HCT116 (cell line): Measurements from ENCODE around the gene CETN2. TPM values are rescaled to one million over a fixed set of nuclear protein-coding genes. Genes with fewer than 3 reads are reported as not detected.

Source experiments
- ATAC-seq: fragments of 200-7000 bp; cut with Tn5 transposase; 2 replicates; pipeline ENCODE4 v1.9.1; 2020; ENCODE audit warnings: mild to moderate bottlenecking, moderate library complexity
- BruUV-seq: library from RNA; stranded (reverse); fragments of 400-500 nt; replicated peaks from 2 replicates; lab custom pipeline; 2021; lab: Mats Ljungman, UMichigan
- CTCF ChIA-PET: fragments of 300-600 bp; sonication (Branson Sonifier 250); formaldehyde crosslinking; loops from one replicate; lab custom pipeline; 2021; ENCODE audit warnings: antibody characterized with exemption; lab: Charles Lee
- POLR2A ChIA-PET: fragments of 300-600, 350-600 bp; sonication (Branson Sonifier 250); formaldehyde crosslinking; loops from one replicate; lab custom pipeline; 2021; ENCODE audit warnings: antibody characterized with exemption; lab: Charles Lee
- RAD21 ChIA-PET, 2 experiments: fragments of 300-600 bp; sonication (Branson Sonifier 250); formaldehyde crosslinking; loops; one replicate each; lab custom pipeline; 2023; ENCODE audit warnings: low total read pairs in 2 of 2; ENCODE audit not compliant: uncharacterized antibody in 2 of 2, unreplicated experiment in 2 of 2, low non-redundant PET in 1 of 2; lab: Charles Lee
- DNase-seq: peaks from one replicate; pipeline ENCODE4 v3.0.0-alpha.2; 2010; ENCODE audit warnings: low read depth, low spot score
- H2AFZ ChIP-seq: fragments of 200-600 bp; shearing (Covaris generic), sonication (generic); 2 replicates; pipeline ENCODE4 v1.6.1; 2017; ENCODE audit warnings: low read depth, mixed run types, mixed read lengths, antibody characterized with exemption, low read length; ENCODE audit not compliant: poor library complexity, severe bottlenecking
- H3K27ac ChIP-seq: 2 replicates; pipeline ENCODE4 v1.5.1; 2012; ENCODE audit warnings: low read depth, low read length
- H3K27me3 ChIP-seq: fragments of 200-600 bp; sonication (generic); 2 replicates; pipeline ENCODE4 v1.6.1; 2016; ENCODE audit warnings: mixed run types, low read length, mixed read lengths; ENCODE audit not compliant: insufficient read depth
- H3K36me3 ChIP-seq, 2 experiments: fragments of 200-500 bp in 1 of 2; fragments of 200-600 bp in 1 of 2; sonication (Bioruptor generic) in 1 of 2; sonication (generic) in 1 of 2; 2 replicates each; pipeline versions ENCODE4 v1.5.1 to v1.6.1; 2014 to 2016; ENCODE audit warnings: low read length in 2 of 2, inconsistent platforms in 1 of 2, mixed read lengths in 1 of 2, mixed run types in 1 of 2; ENCODE audit not compliant: insufficient read depth in 2 of 2, control insufficient read depth in 1 of 2
- H3K4me1 ChIP-seq, 2 experiments: fragments of 200-600 bp in 1 of 2; sonication (generic) in 1 of 2; 2 replicates each; pipeline versions ENCODE4 v1.5.1 to v1.6.1; 2012 to 2017; ENCODE audit warnings: low read length in 2 of 2, inconsistent platforms in 1 of 2, mild to moderate bottlenecking in 1 of 2, mixed read lengths in 1 of 2, mixed run types in 1 of 2, moderate library complexity in 1 of 2; ENCODE audit not compliant: insufficient read depth in 2 of 2, control insufficient read depth in 1 of 2
- H3K4me2 ChIP-seq: fragments of 200-600 bp; sonication (generic); 2 replicates; pipeline ENCODE4 v1.6.1; 2017; ENCODE audit warnings: mixed run types, low read length, mixed read lengths
- H3K4me3 ChIP-seq, 2 experiments: fragments of 200-600 bp in 1 of 2; sonication (generic) in 1 of 2; replicated peaks in 1 of 2; 2 replicates each; pipeline ENCODE4 v1.5.1; 2011 to 2016; ENCODE audit warnings: low read length in 2 of 2, control low read depth in 1 of 2, low read depth in 1 of 2, mild to moderate bottlenecking in 1 of 2, mixed read lengths in 1 of 2, mixed run types in 1 of 2
- H3K79me2 ChIP-seq: fragments of 200-600 bp; sonication (generic); 2 replicates; pipeline ENCODE4 v1.6.1; 2017; ENCODE audit warnings: mild to moderate bottlenecking, mixed run types, low read length, moderate library complexity, mixed read lengths; ENCODE audit not compliant: insufficient read depth
- H3K9ac ChIP-seq: fragments of 200-600 bp; sonication (generic); 2 replicates; pipeline ENCODE4 v1.6.1; 2016; ENCODE audit warnings: low read length, mixed read lengths
- H3K9me2 ChIP-seq: fragments of 200-600 bp; sonication (generic), shearing (Covaris generic); 2 replicates; pipeline ENCODE4 v1.6.1; 2017; ENCODE audit warnings: mixed run types, mild to moderate bottlenecking, moderate library complexity; ENCODE audit not compliant: insufficient read depth
- H3K9me3 ChIP-seq, 2 experiments: fragments of 200-500 bp in 1 of 2; fragments of 200-600 bp in 1 of 2; sonication (Bioruptor generic) in 1 of 2; sonication (generic) in 1 of 2; 2 replicates each; pipeline ENCODE4 v1.6.1; 2014 to 2017; ENCODE audit warnings: low read length in 2 of 2, mixed read lengths in 2 of 2, inconsistent platforms in 1 of 2, low read depth in 1 of 2, mild to moderate bottlenecking in 1 of 2, mixed run types in 1 of 2, moderate library complexity in 1 of 2; ENCODE audit not compliant: control insufficient read depth in 1 of 2, insufficient read depth in 1 of 2
- H4K20me1 ChIP-seq: fragments of 200-600 bp; sonication (generic), shearing (Covaris generic); 2 replicates; pipeline ENCODE4 v1.6.1; 2017; ENCODE audit warnings: mixed run types, mild to moderate bottlenecking, moderate library complexity; ENCODE audit not compliant: insufficient read depth
- ATF3 ChIP-seq: IDR thresholded peaks from 2 replicates; pipeline ENCODE4 v1.6.1; 2012
- EGR1 ChIP-seq: IDR thresholded peaks from 2 replicates; pipeline ENCODE4 v1.6.1; 2012; ENCODE audit warnings: low read depth
- ELF1 ChIP-seq: IDR thresholded peaks from 2 replicates; pipeline ENCODE4 v1.6.1; 2012; ENCODE audit warnings: low read depth, borderline replicate concordance
- EZH2 ChIP-seq: fragments of 200-600 bp; sonication (generic); IDR thresholded peaks from 2 replicates; pipeline ENCODE4 v1.6.1; 2017; ENCODE audit warnings: antibody characterized with exemption, mixed run types
- JUND ChIP-seq: IDR thresholded peaks from 2 replicates; pipeline ENCODE4 v1.6.1; 2012
- MAX ChIP-seq: IDR thresholded peaks from 2 replicates; pipeline ENCODE4 v1.6.1; 2012
- RAD21 ChIP-seq: IDR thresholded peaks from 2 replicates; pipeline ENCODE4 v1.6.1; 2012; ENCODE audit warnings: low read depth, mild to moderate bottlenecking
- SIN3A ChIP-seq: IDR thresholded peaks from 2 replicates; pipeline ENCODE4 v1.6.1; 2012; ENCODE audit warnings: low read depth
- SRF ChIP-seq: IDR thresholded peaks from 2 replicates; pipeline ENCODE4 v1.6.1; 2012; ENCODE audit warnings: low read depth
- YY1 ChIP-seq: IDR thresholded peaks from 2 replicates; pipeline ENCODE4 v1.6.1; 2011; ENCODE audit warnings: low read length, low read depth, moderate library complexity, mild to moderate bottlenecking; ENCODE audit not compliant: insufficient replicate concordance; ENCODE audit errors: extremely low read depth
- ZBTB33 ChIP-seq: IDR thresholded peaks from 2 replicates; pipeline ENCODE4 v1.6.1; 2011; ENCODE audit warnings: mild to moderate bottlenecking, low read length, moderate library complexity; ENCODE audit not compliant: insufficient replicate concordance; ENCODE audit errors: extremely low read depth
- ZNF274 ChIP-seq: fragments of 200-500 bp; sonication (Bioruptor generic); IDR thresholded peaks from 2 replicates; pipeline ENCODE4 v1.6.1; 2014; ENCODE audit warnings: mild to moderate bottlenecking, low read depth, low read length, inconsistent platforms
- intact Hi-C: fragments of 100-400 bp; cut with micrococcal nuclease; formaldehyde crosslinking; loops from 2 replicates; pipeline ENCODE4 v1.10.0; 2022
- total RNA-seq: library from RNA; stranded (reverse); gene quantifications from one replicate; pipeline ENCODE4 v1.2.1, GENCODE V29; 2021; ENCODE audit not compliant: unreplicated experiment

CETN2 gene
- total RNA-seq, 1 experiment from 2014 or later = 20.9 TPM

- no peak for ATAC-seq
Measured at GRCh38 chrX:152844256-152844655, 13.7 kb upstream of the CETN2 start.

More at GRCh38 chrX:152844256-152844655, 13.7 kb upstream of the CETN2 start:
- H3K27me3 ChIP-seq = no peaks in the 10 kb centered on the region
- H3K4me1 ChIP-seq = no peaks in the 10 kb centered on the region
- no peak for DNase-seq
- H4K20me1 ChIP-seq = no peaks in the 10 kb centered on the region
- H3K4me2 ChIP-seq = no peak overlapping the region
- CTCF ChIA-PET = no interaction called here
- POLR2A ChIA-PET = no interaction called here
- no peak overlapping the region for H3K4me3 ChIP-seq
- H3K79me2 ChIP-seq = 0 out of 2 replicates have a peak, but pooled peaks cover 9% of the 10 kb centered on the region
- no peaks in the 10 kb centered on the region for H3K9me3 ChIP-seq
- no peak for TF ChIP-seq MAX
- no peak for TF ChIP-seq ATF3
- TF ChIP-seq ZNF274 = no peak
- no peak for TF ChIP-seq EGR1
- TF ChIP-seq ZBTB33 = no peak
- no peak for TF ChIP-seq EZH2
- TF ChIP-seq JUND = no peak
- TF ChIP-seq RAD21 = no peak
- no peak for TF ChIP-seq YY1
- TF ChIP-seq SIN3A = no peak
- TF ChIP-seq SRF = no peak
- no peak for TF ChIP-seq ELF1
- intact Hi-C loops = no loop called here
- no TSS peak for BruUV-seq
- no peak overlapping the region for H2AFZ ChIP-seq
- no peak overlapping the region for H3K27ac ChIP-seq
- peaks cover 0 to 3% of the 10 kb centered on the region in 2 experiments; a peak in 1 of 4 replicates for H3K36me3 ChIP-seq
- RAD21 ChIA-PET = no interaction called here
- H3K9me2 ChIP-seq = no peaks in the 10 kb centered on the region
- no peak overlapping the region for H3K9ac ChIP-seq
